LoVo (cell line): ENCODE data around the gene DCDC2B.

Experiments
- DNase-seq: peaks from one replicate; pipeline ENCODE4 v3.0.0-alpha.2; 2016; ENCODE audit warnings: low spot score

DCDC2B gene

GRCh38 chr1:32223683-32224082 lies 14.8 kb downstream of the DCDC2B start:
- no peak for DNase-seq

GRCh38 chr1:32224285-32224684 lies 15.4 kb downstream of the DCDC2B start:
- no peak for DNase-seq

DNA sequence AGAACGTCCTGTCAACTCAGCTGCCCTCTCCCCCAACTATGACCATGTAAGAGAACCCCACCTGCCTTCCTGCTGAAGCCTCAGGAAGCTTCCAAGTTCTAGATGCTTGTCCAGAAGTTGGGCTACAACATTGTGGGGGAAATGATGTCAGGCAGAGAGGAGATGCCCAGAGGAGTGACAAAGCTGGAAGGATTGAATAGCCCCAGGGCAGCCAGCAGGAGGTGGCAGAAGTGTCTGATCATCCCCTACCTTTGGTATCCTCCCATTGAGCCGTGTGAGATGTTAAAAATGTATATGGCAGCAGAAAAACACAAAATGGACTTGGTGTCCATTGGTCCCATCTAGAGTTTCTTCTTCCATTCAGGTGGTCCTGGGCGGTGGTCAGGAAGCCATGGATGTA lies 19.9 kb downstream of the DCDC2B start:
- no peak for DNase-seq

- DNase-seq = no peak
Observed at GRCh38 chr1:32231843-32232432, 23.0 kb downstream of the DCDC2B start.

- no peak for DNase-seq
Observed at GRCh38 chr1:32232558-32233304, 23.8 kb downstream of the DCDC2B start.

DNA sequence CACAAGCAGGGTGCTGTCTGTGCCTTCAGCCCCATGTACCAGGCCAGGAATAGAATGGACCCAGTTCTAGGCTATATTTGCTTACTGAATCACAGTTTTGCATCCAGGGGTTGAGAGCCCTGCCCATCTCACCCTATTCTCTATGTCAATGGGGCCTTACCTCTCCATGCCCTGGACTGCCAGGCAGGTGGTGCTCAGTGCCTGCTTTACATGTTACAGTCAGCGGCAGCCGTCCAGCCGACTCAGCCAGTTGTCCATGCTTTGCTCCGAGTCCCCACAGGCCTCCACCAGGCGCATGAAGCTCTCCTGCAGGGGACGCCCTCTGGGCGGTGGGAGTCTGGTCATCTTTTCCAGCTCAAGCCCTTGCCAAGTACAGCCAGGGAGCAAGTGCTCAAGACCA lies 25.9 kb downstream of the DCDC2B start:
- no peak for DNase-seq

GRCh38 chr1:32239337-32239736 lies 30.4 kb downstream of the DCDC2B start:
- DNase-seq = no peak

- DNase-seq = no peak
Observed at GRCh38 chr1:32239790-32240139, 30.9 kb downstream of the DCDC2B start.

DNA sequence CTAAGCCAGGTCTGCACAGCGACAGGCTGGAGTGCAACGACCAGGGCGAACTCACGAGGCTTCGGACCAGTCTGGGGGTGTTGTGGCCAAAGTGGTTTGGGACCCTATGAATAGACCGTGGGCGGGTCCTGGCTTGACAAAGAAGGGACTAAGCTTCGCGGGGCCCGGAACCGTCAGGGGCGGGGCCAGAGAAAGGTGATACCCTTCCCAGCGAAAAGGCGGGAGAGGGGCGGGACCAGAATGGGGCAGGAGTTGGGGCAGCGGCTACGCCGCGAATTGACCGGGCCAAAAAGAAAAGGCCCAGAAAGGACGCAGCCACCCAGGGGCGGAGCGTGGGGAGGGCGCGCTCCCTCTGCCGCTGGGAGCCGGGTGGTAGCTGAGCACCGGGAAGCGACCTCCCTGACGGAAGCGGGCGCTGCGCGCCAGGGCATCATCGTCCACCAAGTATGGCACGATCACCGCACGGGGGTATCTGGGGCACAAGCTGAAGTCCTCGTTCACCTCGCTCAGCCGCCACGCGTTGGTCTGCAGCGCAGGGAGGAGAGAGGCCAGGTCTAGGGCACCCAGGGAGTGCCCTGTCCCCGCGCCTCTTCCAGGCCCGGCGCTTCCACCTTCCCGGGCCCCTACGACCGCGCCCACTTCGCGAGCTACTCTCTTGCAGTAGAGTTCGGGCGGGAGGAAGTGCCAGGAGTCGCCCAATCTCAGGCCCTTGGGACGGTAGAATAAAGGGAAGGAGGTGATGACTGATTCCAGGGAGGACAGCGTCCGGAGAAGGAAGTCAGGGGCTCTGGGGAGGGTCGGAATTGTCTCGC lies 31.5 kb downstream of the DCDC2B start:
- peak; percentile 57 for DNase-seq

GRCh38 chr1:32241001-32241763 lies 32.3 kb downstream of the DCDC2B start:
- DNase-seq = no peak

- DNase-seq = no peak
Observed at GRCh38 chr1:32242341-32242851, 33.5 kb downstream of the DCDC2B start.

GRCh38 chr1:32246888-32247273 lies 38.0 kb downstream of the DCDC2B start, which contains the start of gene FAM167B:
TSS of gene FAM167B (plus strand) at chr1:32247222. CDS start at chr1:32247422, 200 bp downstream.
- no peak for DNase-seq

GRCh38 chr1:32247452-32247851 lies 38.6 kb downstream of the DCDC2B start:
- no peak for DNase-seq

DNA sequence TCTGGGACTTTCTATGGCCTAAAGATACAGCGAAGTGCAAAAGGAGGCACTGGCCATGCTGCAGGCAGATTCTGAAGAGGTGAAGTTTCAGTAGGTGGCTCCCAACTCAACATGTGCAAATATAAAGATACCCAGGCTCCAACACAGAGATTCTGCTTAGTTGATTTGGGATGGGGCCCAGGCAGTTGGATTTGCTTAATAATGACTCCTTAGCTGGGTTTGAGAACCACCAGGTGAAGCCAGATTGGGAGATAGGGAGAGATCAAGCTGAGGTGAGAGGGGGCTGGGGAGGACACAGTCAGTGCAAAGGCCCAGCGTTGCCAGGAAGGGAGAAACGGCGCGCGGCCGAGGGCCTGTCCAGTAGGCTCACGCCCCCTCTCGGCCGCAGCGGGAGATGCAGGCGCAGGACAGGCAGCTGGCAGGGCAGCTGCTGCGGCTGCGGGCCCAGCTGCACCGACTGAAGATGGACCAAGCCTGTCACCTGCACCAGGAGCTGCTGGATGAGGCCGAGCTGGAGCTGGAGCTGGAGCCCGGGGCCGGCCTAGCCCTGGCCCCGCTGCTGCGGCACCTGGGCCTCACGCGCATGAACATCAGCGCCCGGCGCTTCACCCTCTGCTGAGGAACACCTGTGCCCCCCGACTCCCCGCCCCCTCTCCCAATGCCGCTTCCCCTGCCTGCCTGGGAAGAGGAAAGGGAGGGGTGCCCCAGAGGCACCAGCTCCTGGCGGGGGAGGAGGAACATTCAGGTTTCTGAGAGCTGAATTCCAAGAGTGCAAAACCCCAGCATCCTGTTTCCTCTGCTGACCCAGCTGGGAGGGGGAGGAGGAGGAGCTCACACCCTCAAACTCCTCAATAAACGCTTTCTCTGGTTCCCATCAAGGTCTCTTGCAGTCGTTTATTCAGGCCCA lies 39.3 kb downstream of the DCDC2B start:
- peak; percentile 27 for DNase-seq

DNA sequence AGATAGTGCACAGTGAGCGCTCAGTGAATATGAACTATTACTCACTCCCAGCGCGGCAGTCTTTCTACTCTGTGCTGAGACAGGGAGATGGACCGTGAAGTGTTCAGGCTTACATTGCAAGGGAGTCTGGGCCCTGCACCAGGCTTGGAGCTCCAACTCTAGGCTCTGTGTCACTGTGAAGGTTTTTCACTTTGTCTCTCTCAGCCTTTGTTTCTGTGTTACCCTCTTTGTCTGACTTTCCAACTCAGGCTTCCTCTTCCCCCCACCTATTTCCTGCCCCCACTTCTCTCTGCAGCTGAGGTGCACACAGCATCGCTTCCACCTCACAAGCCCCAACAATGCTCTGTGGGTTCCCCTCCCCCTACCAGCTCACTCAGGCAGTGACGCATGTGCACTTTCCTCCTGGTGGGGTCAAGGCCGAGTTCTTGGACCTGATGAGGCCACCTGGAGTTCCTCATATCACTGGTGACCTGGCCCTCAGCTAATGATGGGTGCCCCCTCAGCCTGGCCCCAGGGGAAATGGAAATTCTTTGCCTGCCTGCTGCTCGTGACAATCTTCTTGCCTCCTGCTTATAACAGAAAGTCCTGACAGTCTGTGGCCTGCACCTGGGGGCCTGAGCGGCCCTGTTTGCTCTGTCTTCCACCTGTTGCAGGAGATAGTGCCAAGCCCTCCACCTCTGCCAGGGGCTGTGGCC lies 41.1 kb downstream of the DCDC2B start:
- no peak for DNase-seq

DNA sequence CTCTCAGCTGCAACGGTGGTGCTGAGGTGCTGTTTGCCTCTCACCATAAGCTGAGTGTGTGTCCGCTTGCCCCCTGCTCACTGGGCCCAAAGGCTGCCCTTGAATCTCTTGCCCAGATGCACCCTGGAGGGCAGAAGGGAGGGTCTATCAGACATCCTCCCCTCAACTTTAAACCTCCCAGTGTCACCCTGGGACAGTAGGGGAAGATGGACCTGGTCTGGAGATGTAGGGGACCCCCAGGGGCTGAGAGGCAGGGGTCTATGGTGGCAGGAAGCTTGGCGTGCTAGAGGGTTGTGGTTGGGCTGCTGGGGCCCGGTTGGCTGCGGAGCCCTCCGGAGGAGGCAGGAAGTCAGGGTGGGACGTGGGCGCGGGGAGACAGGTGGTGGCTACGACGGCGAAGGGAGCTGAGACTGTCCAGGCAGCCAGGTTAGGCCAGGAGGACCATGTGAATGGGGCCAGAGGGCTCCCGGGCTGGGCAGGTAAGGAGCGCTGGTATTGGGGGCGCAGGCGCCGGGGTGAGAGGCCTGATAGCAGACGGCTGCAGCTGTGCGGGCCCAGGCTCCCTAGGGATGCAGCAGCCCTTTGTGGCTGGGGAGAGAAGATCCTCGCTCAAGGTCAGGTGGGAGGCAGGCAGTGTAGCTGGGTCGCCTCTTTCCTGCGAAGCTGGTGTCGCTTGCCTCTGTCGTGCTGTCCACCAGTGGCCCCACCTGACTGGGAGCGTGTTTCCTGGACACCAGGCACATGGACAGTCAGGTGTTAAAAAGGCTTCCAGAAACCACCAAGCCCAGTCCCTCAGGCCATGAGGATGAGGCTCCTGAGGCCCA lies 42.2 kb downstream of the DCDC2B start, which contains the start of gene LCK:
Gene LCK (plus strand): TSS at position 373 of the 824 bp plus-strand sequence. CDS start 23,065 bp downstream, outside the sequence.
- DNase-seq = no peak

DNA sequence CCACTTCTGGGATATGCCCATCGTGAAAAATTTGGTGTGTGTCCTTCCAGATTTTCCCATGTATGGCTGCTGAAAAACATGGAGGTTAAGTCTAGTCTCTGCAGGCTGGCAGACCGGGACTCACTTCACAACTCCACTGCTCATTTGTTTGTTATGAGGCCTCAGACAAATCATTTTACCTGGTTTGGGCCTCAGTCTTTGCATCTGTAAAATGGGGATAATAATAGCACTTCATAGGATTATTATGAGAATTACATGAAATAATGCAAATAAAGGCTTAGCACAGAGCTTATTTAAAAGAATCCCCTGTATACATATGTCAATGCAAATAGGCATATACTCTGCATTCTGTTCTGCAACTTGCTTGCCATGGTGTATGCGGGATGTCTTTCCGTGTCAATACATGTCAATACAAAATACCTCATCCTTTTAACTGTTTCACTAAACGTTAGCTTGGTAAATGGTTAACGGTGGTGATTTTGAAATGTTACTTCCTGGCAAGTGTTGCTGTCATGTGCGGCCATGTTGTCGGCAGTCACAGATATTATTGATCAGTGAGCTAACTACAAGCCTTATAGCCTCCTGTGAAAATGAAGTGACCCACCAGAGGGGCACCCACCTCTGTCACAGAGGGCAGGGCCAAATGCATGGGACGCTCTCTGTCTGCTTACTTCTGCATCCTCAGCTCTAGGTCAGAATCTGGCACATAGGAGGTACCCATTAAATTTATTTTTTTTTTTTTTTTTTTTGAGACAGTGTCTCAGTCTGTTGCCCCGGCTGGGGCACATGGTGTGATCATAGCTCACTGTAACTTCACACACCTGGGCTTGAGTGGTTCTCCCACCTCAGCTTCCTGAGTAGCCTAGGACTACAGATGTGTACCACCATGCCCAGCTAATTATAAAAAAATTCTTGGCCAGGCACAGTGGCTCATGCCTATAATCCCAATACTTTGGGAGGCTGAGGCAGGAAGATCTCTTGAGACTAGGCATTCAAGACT lies 46.5 kb downstream of the DCDC2B start:
- DNase-seq = no peak
